OCI-LY1 (cell line): ENCODE results near the gene CEP85.

Experiments used
- CTCF ChIP-seq: fragments of 200-600 bp; sonication (generic), shearing (Covaris generic); IDR thresholded peaks from 2 replicates; pipeline ENCODE4 v1.5.1; 2017; ENCODE audit warnings: mild to moderate bottlenecking, antibody characterized with exemption, low read length, moderate library complexity, mixed read lengths
- EZH2 ChIP-seq: fragments of 200-600 bp; sonication (generic), shearing (Covaris generic); IDR thresholded peaks from 2 replicates; pipeline ENCODE4 v1.8.0; 2017; ENCODE audit warnings: borderline replicate concordance, mixed run types, mild to moderate bottlenecking, antibody characterized with exemption, low read length, moderate library complexity, mixed read lengths

GRCh38 chr1:26283279-26283853 is 49.4 kb downstream of the CEP85 start:
- TF ChIP-seq CTCF (no peak), EZH2 (no peak)
